NT2/D1 (cell line): Measurements from ENCODE around the gene PIK3R4.

Source experiments
- YY1 ChIP-seq: IDR thresholded peaks from 2 replicates; pipeline ENCODE4 v1.6.1; 2011; ENCODE audit not compliant: insufficient read length, insufficient read depth
- ZNF274 ChIP-seq: IDR thresholded peaks from 2 replicates; pipeline ENCODE4 v1.6.1; 2011; ENCODE audit warnings: mild to moderate bottlenecking, low read depth, low read length

- TF ChIP-seq YY1 = no peak
- TF ChIP-seq ZNF274 = no peak
Observed at GRCh38 chr3:130741946-130742610, 4.6 kb downstream of the PIK3R4 start.
